ENCODE data around the gene ACE.

The ACE gene

DNA sequence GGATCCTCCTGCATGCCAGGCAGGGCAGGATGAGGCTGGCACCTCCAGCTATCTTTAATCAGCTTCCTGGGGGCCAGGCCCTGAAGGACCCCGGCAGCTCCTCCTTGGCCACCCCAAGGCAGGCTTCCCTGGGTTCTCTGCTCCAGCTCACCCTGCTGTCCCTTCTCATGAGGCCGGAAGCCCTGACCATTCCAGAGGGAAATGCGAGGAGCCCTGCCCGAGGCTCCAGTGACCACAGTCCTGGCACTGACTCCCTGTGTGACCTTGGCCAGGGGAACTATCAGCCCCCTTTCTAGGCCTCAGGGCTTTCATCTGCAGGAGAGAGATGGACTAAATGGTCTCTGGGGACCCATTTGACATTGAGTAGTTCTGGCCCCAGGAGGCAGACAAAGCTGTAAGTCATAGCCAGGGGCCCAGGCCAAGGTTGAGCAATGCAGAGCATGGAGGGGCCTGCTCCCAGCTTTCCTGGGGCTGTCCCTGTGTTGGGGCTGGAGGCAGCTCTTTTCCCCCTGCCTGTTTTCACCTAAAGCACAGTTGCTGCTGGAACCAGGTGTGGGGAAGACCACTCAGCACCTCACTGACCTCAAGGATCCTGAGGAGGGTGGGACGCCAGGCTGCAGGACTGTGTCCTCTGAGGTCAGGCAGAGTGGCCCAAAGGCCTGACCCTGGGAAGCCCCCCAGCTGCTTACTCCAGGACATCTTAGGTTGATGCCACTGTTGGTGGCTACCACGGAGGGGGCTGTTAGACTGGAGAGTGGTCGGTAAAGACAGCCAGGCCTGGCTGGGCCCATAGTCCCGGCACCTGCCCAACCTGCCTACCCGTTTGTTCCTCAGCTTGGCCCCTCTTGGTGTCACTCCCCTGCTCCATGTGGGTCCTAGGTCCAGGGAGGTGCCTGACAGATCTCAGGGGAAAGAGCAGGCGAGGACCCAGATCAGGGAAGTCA is 54.4 kb downstream of the ACE start:
- DNase-seq (ENCODE audit: extremely low spot score, insufficient read length, low read depth) (no peak), FAIRE-seq (no peak)

DNA sequence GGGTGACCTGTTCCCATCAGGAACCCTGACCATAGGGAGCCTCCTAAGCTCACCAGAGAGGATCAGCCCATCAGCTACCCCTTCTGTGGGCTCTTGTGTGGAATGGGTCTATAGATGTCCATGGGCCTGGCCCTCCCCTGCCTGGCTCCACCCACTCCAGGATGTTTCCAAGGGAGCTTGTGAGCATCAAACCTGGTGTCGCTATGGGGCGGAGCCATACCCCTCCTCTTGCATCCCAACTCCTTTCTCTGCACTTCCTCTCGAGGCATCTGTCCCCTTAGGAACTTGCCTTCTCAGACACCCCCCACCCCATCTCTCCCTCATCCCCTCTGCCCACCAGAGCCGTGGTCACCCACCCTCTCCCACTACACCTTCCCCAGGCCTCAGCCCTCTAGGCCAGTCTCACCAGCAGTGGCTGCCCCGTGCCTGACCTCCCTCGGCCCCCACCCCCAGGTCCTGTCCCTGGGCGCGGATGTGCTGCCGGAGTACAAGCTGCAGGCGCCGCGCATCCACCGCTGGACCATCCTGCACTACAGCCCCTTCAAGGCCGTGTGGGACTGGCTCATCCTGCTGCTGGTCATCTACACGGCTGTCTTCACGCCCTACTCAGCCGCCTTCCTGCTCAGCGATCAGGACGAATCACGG is 56.7 kb downstream of the ACE start:
- DNase-seq (ENCODE audit: extremely low spot score, insufficient read length, low read depth): no peak
- FAIRE-seq: no peak

DNA sequence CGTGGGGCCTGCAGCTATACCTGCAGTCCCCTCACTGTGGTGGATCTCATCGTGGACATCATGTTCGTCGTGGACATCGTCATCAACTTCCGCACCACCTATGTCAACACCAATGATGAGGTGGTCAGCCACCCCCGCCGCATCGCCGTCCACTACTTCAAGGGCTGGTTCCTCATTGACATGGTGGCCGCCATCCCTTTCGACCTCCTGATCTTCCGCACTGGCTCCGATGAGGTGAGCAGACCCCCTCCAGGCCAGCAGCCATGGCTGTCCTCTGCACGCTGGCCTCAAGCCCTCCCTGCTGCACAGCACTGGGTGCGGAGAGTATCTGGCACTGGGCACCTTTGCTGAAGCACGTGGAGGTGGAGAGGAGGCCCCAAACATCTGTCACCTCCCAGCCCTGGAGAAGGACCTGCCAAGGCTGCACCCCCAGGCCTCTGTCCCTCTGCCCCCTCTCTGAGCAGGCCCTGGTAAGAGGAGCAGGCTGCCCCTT is 57.3 kb downstream of the ACE start:
- FAIRE-seq: no peak

DNA sequence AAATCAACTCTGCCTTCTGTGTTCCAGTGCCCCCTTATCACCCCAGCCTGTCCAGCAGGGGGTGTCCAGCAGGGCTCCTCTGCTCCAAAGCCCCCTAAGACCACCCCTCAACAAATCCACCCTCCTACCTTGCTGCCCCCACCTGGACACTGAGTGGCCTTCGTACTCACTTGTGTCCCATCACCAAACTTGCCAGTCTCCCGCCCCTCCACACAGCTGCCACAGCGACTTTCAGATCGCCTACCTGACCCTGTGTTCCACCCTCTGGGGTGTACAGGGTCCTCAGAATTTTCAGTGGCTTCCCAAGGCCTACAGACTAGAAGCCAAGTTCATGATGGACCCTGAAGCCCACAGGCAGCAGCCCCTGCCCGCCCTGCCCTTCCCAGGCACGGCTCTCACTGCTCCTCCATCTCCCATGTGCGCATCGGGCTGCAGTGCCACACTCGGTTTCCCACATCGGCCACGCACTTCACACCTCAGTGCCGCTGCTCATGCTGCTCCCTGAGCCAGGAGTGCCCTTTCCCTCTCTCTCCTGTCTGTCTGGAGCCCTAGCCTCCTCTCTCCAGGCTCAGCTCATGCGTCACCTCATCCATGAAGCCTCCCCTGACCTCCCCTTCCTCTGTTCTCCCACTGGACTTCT is 58.1 kb downstream of the ACE start:
- no peak for DNase-seq (ENCODE audit: extremely low spot score, insufficient read length, low read depth)
- no peak for FAIRE-seq

More for the DNA sequence above, 57.3 kb downstream of the ACE start:
- DNase-seq (ENCODE audit: extremely low spot score, insufficient read length, low read depth): no peak

DNA sequence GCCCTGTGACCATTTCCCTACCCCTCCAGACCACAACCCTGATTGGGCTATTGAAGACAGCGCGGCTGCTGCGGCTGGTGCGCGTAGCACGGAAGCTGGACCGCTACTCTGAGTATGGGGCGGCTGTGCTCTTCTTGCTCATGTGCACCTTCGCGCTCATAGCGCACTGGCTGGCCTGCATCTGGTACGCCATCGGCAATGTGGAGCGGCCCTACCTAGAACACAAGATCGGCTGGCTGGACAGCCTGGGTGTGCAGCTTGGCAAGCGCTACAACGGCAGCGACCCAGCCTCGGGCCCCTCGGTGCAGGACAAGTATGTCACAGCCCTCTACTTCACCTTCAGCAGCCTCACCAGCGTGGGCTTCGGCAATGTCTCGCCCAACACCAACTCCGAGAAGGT is 58.8 kb downstream of the ACE start:
- DNase-seq (ENCODE audit: extremely low spot score, insufficient read length, low read depth): no peak
- no peak for FAIRE-seq

DNA sequence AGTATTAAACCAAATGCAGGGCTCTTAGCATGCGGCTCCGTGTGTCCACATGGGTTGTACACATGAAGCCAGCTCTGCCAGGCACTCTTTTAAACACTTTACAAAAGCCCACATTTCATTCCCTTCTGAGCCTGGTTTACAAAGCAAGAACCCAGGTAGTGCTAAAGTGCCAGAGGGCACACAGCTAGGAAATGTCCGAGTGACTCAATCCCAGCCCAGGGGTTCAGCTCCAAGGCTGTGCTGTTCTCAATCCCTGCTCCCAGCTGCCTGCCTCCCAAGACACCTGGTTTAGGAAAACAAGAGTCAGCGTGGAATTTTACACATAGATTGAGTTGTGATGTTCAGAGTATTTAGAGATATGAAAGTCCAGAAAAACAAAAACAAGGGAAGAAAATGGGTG is 60.1 kb downstream of the ACE start:
- FAIRE-seq: no peak
- DNase-seq (ENCODE audit: extremely low spot score, insufficient read length, low read depth): no peak

DNA sequence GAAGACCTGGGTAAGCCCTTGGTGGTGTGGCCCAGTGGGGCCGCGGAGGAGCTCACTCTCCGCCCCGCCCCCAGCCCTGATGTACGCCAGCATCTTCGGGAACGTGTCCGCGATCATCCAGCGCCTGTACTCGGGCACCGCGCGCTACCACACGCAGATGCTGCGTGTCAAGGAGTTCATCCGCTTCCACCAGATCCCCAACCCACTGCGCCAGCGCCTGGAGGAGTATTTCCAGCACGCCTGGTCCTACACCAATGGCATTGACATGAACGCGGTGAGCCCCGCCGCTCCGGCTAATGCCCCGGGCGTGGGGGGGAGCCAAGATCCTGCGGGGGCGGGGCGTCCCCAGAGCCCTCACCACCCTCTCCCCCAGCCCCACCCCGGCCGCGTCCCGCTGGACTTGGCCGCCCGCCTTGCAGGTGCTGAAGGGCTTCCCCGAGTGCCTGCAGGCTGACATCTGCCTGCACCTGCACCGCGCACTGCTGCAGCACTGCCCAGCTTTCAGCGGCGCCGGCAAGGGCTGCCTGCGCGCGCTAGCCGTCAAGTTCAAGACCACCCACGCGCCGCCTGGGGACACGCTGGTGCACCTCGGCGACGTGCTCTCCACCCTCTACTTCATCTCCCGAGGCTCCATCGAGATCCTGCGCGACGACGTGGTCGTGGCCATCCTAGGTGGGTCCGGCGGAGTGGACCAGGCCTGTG is 61.3 kb downstream of the ACE start:
- FAIRE-seq (no peak), DNase-seq (ENCODE audit: extremely low spot score, insufficient read length, low read depth) (no peak)

DNA sequence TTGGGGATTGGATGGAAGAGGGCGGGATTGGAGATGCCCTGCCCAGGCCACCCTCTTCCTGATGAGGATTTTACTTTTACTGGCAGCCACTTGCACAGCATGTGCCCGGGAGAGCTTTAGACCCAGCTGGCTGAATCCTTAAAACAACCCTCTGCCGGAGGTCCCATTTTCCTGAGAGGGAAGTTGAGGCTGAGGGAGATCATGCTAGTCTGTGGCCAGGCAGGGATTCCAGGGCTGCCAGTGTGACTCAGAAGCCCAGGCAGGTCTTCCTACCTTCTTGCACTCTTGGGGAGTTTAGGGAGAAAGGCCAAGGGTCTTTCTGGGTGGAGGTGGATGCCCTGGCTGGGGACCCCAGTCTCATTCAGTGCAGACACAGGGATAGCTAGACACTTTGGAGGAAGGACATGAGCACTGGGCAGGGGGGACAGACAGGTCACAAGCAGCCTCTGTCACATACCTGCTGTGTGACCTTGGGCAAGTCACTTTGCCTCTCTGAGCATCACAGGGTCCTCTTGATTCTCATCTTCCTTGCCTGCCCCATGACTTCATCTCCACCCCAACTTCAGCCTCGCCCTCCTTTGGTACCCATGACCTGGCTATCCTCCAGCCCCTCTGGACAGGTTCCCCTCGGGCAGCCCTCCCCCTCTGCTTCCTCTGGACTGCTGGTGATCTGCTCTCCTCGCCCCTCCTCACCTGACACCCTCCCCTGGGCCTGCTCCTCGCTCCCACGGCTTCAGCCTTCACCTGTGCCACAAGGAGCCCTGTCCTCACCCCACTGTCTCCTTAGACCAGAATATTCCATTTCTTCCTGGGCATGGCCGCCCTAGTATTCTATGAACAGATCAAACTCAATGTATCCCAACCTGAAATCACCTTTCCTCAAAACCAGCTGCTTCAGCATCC is 62.1 kb downstream of the ACE start:
- FAIRE-seq (no peak), DNase-seq (ENCODE audit: extremely low spot score, insufficient read length, low read depth) (no peak)

DNA sequence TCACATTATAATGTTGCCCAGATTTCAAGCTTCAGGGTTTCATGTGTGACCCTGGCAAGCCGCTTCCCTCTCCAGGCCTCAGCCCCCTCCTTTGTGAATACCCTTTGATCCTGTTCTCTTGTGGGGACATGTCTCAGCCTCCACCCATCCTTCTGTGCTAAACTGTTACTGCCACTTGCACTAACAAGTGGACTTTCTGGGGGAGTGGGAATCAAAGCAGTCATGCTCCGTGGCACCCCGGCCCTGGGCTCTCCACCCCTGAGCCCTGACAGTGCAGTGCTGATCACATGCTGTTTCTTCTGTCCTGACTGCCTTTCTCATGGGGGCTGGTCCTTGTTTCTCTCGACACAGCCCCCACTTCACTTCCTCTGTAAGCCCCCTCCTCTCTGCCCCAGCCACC is 63.7 kb downstream of the ACE start:
- DNase-seq (ENCODE audit: extremely low spot score, insufficient read length, low read depth): no peak
- no peak for FAIRE-seq

DNA sequence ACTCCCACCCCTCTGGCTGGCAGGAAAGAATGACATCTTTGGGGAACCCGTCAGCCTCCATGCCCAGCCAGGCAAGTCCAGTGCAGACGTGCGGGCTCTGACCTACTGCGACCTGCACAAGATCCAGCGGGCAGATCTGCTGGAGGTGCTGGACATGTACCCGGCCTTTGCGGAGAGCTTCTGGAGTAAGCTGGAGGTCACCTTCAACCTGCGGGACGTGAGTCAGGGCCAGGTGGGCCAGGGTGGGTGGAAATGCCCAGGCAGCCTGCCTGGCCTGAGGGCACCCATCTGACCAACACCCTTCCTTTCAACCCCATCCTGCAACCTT is 65.3 kb downstream of the ACE start:
- DNase-seq (ENCODE audit: extremely low spot score, insufficient read length, low read depth): no peak
- FAIRE-seq: no peak

DNA sequence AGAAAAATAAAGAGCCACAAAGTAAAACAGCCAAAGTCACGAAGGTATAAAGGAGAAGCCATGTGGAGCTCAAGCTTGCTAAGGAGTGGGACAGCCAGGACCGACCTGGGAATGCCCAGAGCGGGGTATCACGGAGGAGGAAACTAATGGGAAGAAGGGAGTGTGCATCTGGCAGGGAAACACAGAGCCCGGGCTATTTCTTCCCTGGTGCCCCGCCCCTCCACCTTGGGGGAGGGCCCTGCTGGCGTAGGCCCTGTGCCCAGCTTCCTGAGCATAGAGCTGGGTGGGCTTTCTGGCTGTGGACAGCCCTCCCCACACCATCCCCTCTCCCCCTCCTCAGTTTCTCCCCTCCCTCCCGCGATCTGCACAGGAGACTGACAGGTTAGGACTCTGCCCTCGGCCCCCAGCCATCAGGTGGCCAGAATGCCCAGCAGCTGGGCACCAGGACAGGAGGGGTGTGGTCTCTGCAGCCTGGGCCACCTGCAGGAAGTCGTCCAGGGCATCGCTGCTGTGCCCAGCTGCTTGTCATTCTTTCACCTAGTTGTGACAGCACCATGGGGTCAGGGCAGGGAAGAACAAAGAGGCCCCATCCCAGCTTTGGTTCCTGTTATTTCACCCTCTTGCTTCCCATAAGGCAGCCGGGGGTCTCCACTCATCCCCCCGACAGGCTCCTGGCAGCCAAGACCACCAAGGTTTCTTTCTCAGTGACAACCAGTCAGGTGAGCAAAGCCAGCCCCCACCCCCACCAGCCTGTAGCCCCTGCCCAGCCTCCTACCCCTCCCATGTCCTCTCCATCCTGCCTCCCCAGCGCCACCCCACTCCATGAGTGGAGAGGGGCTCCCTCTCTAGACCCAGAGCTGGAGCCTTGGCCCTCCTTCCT is 66.3 kb downstream of the ACE start:
- DNase-seq (ENCODE audit: extremely low spot score, insufficient read length, low read depth) (no peak), FAIRE-seq (no peak)

DNA sequence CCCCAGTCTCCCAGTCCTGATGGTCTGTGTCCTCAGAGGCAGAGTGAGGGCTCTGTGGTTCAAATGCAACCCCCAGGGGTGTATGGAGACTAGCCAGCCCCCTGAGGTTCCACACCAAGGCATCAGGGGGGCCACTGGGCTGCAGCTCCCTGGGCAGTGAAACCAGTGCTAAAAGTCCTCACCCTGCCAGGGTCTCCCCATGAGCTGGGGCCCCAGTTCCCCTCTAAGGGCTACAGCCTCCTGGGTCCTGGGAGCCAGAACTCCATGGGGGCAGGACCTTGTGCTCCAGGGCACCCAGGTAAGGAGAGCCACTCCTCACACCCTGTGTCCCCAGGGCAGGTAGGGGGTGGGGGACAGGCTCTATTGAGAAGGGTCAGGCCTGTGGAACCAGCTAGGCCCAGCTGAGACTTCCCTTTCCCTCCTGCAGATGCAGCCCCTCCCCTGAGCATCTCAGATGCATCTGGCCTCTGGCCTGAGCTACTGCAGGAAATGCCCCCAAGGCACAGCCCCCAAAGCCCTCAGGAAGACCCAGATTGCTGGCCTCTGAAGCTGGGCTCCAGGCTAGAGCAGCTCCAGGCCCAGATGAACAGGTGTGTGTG is 67.1 kb downstream of the ACE start:
- no peak for FAIRE-seq
- no peak for DNase-seq (ENCODE audit: extremely low spot score, insufficient read length, low read depth)

DNA sequence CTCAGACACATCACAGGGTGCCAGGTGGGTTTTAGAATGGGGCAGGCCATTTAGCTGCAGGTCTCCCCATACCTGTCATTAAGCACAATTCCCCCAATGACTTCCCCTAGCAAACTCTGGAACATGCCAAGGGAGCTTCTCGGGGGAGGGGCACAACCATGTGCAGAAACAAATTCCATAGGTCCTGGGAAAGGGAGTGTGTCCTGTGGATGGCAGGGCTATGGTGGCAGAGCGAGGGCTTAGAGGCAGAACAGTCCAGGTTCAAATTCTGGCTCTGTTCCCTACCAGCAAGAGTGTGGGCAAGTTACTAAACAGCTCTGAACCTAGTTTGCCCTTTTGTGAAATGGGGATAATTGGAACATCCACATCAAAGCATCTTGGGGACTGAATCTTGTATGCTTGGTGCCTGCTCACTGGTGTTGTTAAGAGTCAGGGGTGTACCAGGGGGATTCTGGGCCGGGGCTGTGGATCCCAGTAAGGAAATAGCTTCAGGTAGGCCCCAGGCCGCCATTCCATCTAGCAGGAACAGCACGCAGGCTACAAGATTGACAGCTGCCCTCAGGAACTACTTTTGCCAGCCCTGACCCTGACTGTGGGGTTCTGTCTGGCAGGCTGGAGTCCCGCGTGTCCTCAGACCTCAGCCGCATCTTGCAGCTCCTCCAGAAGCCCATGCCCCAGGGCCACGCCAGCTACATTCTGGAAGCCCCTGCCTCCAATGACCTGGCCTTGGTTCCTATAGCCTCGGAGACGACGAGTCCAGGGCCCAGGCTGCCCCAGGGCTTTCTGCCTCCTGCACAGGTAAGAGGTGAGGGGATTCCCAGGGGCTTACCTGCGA is 67.8 kb downstream of the ACE start:
- DNase-seq (ENCODE audit: extremely low spot score, insufficient read length, low read depth) (no peak), FAIRE-seq (no peak)

DNA sequence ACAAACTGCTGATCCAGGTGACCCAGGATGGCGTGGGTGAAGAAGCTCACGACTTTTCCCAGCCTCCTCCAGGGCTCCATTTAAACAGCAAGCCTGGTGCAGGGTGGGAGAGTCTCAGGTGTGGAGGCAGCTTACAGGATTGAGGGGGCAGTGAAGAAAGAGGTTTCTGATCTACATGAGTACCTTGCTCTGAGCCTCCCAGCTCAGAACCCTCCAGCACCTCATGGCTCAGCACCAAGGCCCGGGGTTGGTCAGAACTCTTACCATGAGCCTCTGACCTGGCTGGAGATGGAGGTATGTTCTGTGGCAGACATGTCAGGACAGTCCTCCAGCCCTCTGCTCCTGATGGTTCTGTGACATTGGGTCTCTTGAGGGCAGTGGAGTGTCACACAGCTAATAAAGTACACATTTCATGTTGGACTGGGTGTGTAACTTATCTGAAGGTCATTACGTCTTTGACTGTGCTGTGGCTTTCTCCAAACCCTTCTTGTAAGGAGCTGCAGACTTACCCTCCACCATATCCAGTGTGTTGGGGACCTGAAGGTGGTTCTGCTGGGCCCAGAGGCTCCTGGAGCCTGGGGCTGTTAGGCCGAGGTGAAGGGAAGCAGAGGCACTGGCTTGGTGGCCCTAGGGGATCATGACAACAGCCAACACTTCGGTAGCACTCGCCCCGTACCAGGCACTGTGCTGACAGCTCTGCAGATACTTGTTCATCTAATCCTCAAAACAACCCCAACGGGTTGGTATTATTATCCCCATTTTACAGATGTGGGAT is 69.6 kb downstream of the ACE start:
- DNase-seq (ENCODE audit: extremely low spot score, insufficient read length, low read depth) (no peak), FAIRE-seq (no peak)

DNA sequence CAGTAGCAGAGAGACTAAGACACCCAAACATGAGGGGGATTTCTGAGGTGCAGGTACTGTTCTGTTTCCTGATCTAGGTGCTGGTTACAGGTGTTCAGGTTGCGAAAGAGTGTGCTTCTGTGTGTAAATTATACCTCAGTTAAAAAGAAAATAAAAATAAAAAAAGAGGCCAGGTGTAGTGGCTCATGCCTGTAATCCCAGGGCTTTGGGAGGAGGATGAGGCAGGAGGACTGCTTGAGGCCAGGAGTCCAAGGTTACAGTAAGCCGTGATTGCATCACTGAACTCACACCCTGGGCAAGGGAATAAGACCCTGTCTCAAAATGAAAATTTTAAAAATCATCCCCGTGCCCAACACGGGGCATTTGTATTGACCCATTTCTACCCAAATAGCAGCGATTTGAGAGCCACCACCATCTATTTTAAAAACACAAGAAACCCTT is 70.2 kb downstream of the ACE start:
- DNase-seq (ENCODE audit: extremely low spot score, insufficient read length, low read depth): no peak
- no peak for FAIRE-seq
